Tibial nerve (tissue), 4 donors: ENCODE data around the gene STK38L.

ENCODE experiments used
- CTCF ChIP-seq, 5 experiments: fragments of 200-600 bp in 3 of 5; fragments of 450-650 bp in 2 of 5; sonication (generic) in 3 of 5; IDR thresholded peaks; one replicate each; pipeline ENCODE4 v1.5.1; 2016 to 2019; ENCODE audit warnings: antibody characterized with exemption in 5 of 5, mild to moderate bottlenecking in 3 of 5, moderate library complexity in 2 of 5
- EP300 ChIP-seq, 2 donors: sonication (generic); formaldehyde crosslinking; IDR thresholded peaks; one replicate each; pipeline ENCODE4 v1.6.1; 2017; ENCODE audit warnings: antibody characterized with exemption in 2 of 2, mild to moderate bottlenecking in 1 of 2
- POLR2A ChIP-seq, 2 donors: fragments of 450-650 bp; IDR thresholded peaks; one replicate each; pipeline ENCODE4 v1.6.1; 2017; ENCODE audit warnings: antibody characterized with exemption in 2 of 2, mild to moderate bottlenecking in 2 of 2, moderate library complexity in 2 of 2

GRCh38 chr12:27361372-27361771, 117.3 kb downstream of the STK38L start:
- no peak for TF ChIP-seq CTCF (IDR thresholded peaks at IDR 0.05)
- TF ChIP-seq POLR2A (IDR thresholded peaks at IDR 0.05) = no peak
- no peak for TF ChIP-seq EP300 (IDR thresholded peaks at IDR 0.05)
